TTC549 (cell line): ENCODE data around the gene USP43.
"Not testable (repeated sequence)": the region's sequence is repeated elsewhere in the genome, so short reads cannot be mapped to it uniquely, and the experiment has no call there.

Source experiments
- FAIRE-seq: peaks from 2 replicates; lab custom pipeline; 2012; peaks lifted over from hg19 to GRCh38; lab: Jason Lieb, UNC

USP43 gene, protein sequence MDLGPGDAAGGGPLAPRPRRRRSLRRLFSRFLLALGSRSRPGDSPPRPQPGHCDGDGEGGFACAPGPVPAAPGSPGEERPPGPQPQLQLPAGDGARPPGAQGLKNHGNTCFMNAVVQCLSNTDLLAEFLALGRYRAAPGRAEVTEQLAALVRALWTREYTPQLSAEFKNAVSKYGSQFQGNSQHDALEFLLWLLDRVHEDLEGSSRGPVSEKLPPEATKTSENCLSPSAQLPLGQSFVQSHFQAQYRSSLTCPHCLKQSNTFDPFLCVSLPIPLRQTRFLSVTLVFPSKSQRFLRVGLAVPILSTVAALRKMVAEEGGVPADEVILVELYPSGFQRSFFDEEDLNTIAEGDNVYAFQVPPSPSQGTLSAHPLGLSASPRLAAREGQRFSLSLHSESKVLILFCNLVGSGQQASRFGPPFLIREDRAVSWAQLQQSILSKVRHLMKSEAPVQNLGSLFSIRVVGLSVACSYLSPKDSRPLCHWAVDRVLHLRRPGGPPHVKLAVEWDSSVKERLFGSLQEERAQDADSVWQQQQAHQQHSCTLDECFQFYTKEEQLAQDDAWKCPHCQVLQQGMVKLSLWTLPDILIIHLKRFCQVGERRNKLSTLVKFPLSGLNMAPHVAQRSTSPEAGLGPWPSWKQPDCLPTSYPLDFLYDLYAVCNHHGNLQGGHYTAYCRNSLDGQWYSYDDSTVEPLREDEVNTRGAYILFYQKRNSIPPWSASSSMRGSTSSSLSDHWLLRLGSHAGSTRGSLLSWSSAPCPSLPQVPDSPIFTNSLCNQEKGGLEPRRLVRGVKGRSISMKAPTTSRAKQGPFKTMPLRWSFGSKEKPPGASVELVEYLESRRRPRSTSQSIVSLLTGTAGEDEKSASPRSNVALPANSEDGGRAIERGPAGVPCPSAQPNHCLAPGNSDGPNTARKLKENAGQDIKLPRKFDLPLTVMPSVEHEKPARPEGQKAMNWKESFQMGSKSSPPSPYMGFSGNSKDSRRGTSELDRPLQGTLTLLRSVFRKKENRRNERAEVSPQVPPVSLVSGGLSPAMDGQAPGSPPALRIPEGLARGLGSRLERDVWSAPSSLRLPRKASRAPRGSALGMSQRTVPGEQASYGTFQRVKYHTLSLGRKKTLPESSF

GRCh38 chr17:9644910-9645751, at the start of gene USP43:
USP43 (plus strand) TSS chr17:9645517; CDS start chr17:9645633, 116 bp downstream.
- no peak for FAIRE-seq

GRCh38 chr17:9597638-9598037, 47.7 kb upstream of the USP43 start:
- not testable (repeated sequence) for FAIRE-seq

GRCh38 chr17:9598661-9599060, 46.7 kb upstream of the USP43 start:
- FAIRE-seq = no peak

DNA sequence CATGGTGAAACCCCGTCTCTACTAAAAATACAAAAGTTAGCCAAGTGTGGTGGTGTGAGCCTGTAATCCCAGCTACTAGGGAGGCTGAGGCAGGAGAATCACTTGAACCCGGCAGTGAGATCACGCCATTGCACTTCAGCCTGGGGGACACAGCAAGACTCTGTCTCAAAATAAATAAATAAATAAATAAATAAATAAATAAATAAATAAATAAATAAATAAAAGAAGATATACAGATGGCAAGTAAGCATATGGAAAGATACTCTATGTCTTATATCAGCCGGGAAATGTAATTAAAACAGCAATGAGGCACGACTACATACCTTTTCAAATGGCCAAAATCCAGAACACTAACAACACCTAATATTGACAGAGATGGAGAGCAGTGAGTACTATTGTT, 40.7 kb upstream of the USP43 start:
- FAIRE-seq = not testable (repeated sequence)

DNA sequence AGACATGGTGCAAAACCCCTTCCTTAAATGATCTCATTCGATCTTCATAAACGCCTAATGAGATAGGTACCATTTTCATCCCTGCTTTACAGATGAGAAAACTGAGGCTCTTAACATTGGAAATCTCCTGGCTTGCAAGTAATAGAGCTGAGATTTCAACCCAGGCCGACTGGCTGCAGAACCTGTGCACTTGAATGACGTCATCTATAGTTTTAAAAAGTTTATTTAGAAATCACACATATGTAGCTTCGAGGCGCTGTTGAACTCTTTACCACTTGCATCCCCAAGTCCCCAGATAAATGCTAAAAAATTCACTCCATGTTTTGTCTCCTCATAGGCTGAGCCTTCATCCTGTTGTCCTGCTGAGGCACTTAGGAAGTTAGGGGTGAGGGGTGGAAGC, 38.9 kb upstream of the USP43 start:
- FAIRE-seq = no peak

DNA sequence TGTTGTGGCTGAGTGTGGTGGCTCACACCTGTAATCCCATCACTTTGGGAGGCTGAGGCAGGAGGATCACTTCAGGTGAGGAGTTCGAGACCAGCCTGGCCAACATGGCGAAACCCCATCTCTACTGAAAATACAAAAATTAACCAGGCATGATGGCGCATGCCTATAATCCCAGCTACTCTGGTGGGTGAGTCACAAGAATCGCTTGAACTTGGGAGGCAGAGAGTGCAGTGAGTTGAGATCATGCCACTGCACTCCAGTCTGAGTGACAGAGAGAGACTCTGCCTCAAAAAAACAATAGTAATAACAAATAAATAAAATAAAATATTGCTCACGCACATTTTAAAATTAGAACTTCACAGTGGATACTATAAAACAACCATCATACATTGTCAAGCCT, 38.3 kb upstream of the USP43 start:
- not testable (repeated sequence) for FAIRE-seq

DNA sequence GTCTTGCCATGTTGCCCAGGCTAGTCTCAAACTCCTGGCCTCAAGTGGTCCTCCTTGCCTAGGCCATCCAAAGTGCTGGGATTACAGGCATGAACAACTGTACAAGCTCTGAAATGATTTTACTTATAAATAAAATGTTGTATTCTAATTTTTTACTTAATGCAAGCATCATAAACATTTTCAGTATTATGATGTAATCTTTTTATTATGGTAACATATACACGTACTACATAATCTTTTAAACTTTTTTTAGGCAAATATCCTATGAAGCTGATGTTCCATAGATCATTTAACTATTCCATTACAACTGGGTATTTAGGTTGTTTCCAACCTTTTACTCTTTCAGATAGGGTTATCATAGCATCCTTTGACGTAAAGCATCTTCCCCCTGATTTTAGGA, 33.8 kb upstream of the USP43 start:
- no peak for FAIRE-seq

DNA sequence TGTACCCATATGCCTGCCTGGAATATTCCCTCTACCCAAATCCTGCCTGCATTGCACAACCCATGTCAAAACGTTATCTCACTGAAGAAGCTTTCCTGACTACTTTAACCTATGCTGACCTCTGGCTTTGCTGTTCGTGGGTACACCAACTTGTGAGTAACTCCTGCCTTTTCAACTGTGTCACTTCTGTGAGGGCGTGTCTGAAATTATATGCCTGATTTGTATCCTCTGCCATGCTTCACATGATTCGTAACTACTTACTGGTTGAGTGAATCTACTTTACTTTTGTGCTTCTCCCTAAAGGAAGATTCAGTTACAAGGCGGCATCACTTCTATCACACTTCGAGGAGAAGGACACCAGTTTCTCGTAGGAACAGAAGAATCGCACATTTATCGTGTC, 33.3 kb upstream of the USP43 start:
- FAIRE-seq = no peak

DNA sequence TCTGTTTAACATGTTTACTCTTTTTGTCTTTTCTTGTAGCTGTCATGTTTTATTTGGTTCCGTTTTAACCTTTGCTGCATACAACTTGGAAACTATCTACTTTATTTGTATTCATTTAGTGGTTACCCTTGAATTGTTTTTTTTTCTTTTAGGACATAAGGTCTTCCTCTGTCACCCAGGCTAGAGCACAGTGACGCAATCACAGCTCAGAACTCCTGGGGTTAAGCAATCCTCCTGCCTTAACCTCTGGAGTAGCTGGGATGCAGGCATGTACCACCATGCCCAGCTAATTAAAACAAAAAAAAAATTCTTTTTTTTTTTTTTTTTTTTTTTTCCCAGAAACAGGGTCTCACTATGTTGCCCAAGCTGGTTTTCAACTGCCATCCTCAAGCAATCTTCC, 29.8 kb upstream of the USP43 start:
- no peak for FAIRE-seq

- no peak for FAIRE-seq
Measured at GRCh38 chr17:9622961-9623360, 22.4 kb upstream of the USP43 start.

DNA sequence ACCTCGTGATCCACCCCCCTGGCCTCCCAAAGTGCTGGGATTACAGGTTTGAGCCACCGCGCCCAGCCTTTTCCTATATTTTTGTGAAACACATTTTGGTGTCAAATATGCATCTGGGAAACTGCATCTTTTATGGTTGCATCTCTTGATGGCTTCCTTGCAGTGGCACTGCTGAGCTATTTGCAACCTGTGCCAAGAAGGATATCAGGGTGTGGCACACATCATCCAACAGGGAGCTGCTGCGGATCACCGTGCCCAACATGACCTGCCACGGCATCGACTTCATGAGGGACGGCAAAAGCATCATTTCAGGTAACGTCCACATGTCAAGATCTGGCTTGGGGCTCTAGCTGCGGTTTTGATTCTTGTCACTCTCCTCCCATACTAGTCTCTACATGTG, 16.8 kb upstream of the USP43 start:
- no peak for FAIRE-seq

DNA sequence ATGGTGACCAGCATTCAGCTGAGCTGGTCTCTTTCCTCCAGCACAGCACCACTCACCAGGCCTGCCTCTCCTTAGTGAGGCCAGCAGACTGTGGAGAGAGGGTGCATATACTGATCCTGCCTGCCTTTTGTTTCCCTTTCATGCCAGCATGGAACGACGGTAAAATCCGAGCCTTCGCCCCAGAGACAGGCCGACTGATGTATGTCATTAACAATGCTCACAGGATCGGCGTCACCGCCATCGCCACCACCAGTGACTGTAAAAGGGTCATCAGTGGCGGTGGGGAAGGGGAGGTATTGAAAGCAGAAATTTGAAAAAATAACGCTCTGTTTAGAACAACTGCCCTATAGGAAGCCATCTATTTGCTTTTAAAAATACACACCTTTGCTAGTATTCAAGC, 12.6 kb upstream of the USP43 start:
- no peak for FAIRE-seq

DNA sequence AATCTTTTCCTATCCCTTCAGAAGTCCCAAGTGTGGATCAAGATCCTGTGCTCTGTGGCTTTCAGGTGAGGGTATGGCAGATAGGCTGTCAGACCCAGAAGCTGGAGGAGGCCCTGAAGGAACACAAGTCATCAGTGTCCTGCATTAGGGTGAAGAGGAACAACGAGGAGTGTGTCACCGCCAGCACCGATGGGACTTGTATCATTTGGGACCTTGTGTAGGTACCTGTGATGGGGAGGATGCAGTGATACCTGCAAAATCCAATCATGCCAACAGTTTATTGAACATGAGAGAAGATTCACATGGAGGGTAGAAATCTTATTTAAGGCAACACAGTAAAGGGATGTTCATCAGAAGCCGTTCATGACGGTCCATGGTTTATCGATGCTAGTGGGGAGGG, 10.0 kb upstream of the USP43 start:
- FAIRE-seq = no peak

DNA sequence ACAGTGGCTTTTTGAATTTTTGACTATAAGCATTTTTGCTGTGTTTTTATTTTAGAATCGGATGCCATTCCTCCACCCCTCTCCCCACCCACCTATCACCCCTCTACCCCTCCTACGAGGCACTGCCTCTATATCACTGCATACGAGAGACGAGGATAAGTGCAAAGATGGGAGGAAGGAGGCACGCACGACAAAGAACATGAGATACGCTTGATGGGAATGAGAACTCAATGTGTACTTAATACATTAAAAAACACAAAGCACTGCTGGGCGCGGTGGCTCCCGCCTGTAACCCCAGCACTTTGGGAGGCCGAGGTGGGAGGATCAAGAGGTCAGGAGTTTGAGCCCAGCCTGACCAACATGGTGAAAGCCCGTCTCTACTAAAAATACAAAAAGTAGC, 8.8 kb upstream of the USP43 start:
- no peak for FAIRE-seq

- not testable (repeated sequence) for FAIRE-seq
Measured at GRCh38 chr17:9640388-9640787, 4.9 kb upstream of the USP43 start.

GRCh38 chr17:9643611-9644010, 1.7 kb upstream of the USP43 start:
- no peak for FAIRE-seq

- no peak for FAIRE-seq
Measured at GRCh38 chr17:9645851-9646545, 681 bp downstream of the USP43 start.

- FAIRE-seq = no peak
Measured at GRCh38 chr17:9646546-9646885, 1.2 kb downstream of the USP43 start.

- no peak for FAIRE-seq
Measured at GRCh38 chr17:9647014-9647413, 1.7 kb downstream of the USP43 start.

DNA sequence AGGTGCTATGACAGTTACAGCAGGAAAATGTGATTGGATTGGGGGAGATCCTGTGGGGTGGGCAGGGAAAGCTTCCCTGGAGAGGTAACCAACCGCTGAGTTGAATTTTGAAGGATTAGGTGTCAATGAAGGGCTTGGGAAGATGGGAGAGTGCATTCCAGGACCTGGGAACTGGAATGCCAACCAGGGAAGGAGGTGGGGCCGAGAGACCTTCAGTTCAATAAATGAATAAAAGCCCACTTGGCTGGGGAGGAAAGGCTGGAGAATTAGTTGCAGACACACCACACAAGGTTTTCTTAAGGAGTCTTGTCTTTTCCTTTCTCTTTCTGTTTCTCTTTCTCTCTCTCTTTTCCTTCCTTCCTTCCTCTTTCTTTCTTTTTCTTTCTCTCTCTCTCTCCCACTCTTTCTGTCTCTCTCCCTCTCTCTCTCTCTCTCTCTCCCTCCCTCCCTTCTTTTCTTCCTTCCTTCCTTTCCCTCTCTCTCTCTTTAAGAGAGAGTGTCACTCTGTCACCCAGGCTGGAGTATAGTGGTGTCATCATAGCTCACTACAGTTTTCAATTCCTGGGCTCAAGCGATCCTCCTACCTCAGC, 3.3 kb downstream of the USP43 start:
- FAIRE-seq = no peak

DNA sequence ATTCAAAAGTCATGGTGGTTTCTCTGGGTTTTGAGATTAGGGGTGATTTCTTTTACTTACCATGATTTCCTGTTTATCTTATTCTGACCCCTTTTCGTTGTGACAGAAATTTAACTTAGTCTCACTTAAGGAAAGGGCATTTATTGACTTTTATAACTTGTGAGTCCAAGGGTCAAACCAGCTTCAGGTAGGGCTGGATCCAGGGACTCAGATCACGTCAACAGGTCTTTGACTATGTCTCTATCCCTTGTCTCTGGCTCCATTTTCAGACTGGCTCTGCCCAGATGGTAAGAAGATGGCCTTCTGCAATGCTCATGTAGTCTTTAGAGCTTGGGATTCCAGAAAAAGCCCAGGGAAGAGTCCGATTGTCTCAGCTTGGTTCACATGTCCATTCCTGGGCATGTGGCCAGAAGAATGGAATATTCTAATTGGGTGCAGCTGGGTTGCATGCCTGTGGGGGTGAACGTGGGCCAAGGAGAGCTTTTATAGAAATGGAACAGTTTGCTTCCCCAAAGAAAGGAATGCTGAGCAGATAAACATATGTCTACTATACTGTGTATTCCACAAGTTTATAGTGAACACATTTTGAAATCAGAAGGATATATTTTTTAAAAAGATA, 13.4 kb downstream of the USP43 start:
- FAIRE-seq = no peak
